Fibroblast of lung (primary cell): ENCODE results near the gene URB2. TPM values are rescaled to one million over a fixed set of nuclear protein-coding genes. Genes with fewer than 3 reads are reported as not detected.

Source experiments
- DNase-seq, 2 donors: peaks; one replicate each; pipeline versions ENCODE4 v3.0.0 to v3.0.0-alpha.2; 2010; ENCODE audit warnings: low read depth in 2 of 2
- H2AFZ ChIP-seq: 2 replicates; pipeline ENCODE4 v1.5.1; 2012; ENCODE audit warnings: low read length, control low read depth, inconsistent platforms
- H3K27ac ChIP-seq: 2 replicates; pipeline ENCODE4 v1.5.1; 2011; ENCODE audit warnings: low read length, control low read depth; ENCODE audit not compliant: insufficient read depth
- H3K27me3 ChIP-seq: 2 replicates; pipeline ENCODE4 v1.5.1; 2011; ENCODE audit warnings: mild to moderate bottlenecking, low read length; ENCODE audit not compliant: control insufficient read depth, insufficient read depth
- H3K36me3 ChIP-seq: 2 replicates; pipeline ENCODE4 v1.5.1; 2011; ENCODE audit warnings: low read length; ENCODE audit not compliant: control insufficient read depth, insufficient read depth
- H3K4me1 ChIP-seq: 2 replicates; pipeline ENCODE4 v1.5.1; 2011; ENCODE audit warnings: low read length; ENCODE audit not compliant: control insufficient read depth, insufficient read depth; ENCODE audit errors: extremely low read depth
- H3K4me2 ChIP-seq: 2 replicates; pipeline ENCODE4 v1.5.1; 2011; ENCODE audit warnings: low read length, control low read depth; ENCODE audit not compliant: insufficient read depth; ENCODE audit errors: extremely low read depth
- H3K4me3 ChIP-seq, 4 experiments: fragments of 200-600 bp in 1 of 4; sonication (generic) in 1 of 4; replicated peaks in 1 of 4; 2 replicates each; pipeline ENCODE4 v1.5.1; 2011 to 2016; ENCODE audit warnings: low read length in 4 of 4, low read depth in 3 of 4, mild to moderate bottlenecking in 3 of 4, control low read depth in 2 of 4, inconsistent platforms in 1 of 4, mixed read lengths in 1 of 4; ENCODE audit not compliant: insufficient read depth in 1 of 4; ENCODE audit errors: control extremely low read depth in 1 of 4
- H3K79me2 ChIP-seq: 2 replicates; pipeline ENCODE4 v1.5.1; 2012; ENCODE audit warnings: mild to moderate bottlenecking, low read length, inconsistent platforms; ENCODE audit not compliant: control insufficient read depth, insufficient read depth
- H3K9ac ChIP-seq: 2 replicates; pipeline ENCODE4 v1.5.1; 2011; ENCODE audit warnings: mild to moderate bottlenecking, low read length, control low read depth; ENCODE audit not compliant: insufficient read depth
- H3K9me3 ChIP-seq: 2 replicates; pipeline ENCODE4 v1.5.1; 2012; ENCODE audit warnings: low read depth, low read length; ENCODE audit not compliant: control insufficient read depth, insufficient read depth
- H4K20me1 ChIP-seq: 2 replicates; pipeline ENCODE4 v1.5.1; 2011; ENCODE audit warnings: low read length; ENCODE audit not compliant: control insufficient read depth, insufficient read depth; ENCODE audit errors: extremely low read depth
- CTCF ChIP-seq, 2 donors: IDR thresholded peaks in 1 of 2; conservative IDR thresholded peaks in 1 of 2; 1 replicate in 1 of 2; 2 replicates in 1 of 2; pipeline ENCODE4 v1.5.1; 2011 to 2012; ENCODE audit warnings: low read length in 2 of 2, control low read depth in 1 of 2, inconsistent platforms in 1 of 2, low read depth in 1 of 2, mild to moderate bottlenecking in 1 of 2
- EZH2 ChIP-seq: IDR thresholded peaks from 2 replicates; pipeline ENCODE4 v1.5.1; 2012; ENCODE audit warnings: low read length, control low read depth, mild to moderate bottlenecking; ENCODE audit errors: missing control alignments
- polyA plus RNA-seq, 2 donors: library from polyadenylated mRNA; depleted of rRNA in 1 of 2; stranded (reverse) in 1 of 2; unstranded in 1 of 2; fragments of >200 nt; gene quantifications; 2 replicates each; pipeline ENCODE4 v1.2.1, GENCODE V29; 2011 to 2012; ENCODE audit warnings: missing spikeins in 1 of 2
- total RNA-seq: library from RNA; depleted of rRNA; stranded (reverse); fragments of >200 nt; gene quantifications from 2 replicates; pipeline ENCODE4 v1.2.1, GENCODE V29; 2014

Gene URB2
- total and polyA plus RNA-seq, 2 donors (not counting 1 experiment from before 2014, with no cell fraction given) = 5.2 to 8.8 TPM

- H3K27me3 ChIP-seq = no peaks in the 10 kb centered on the region
- TF ChIP-seq CTCF (conservative IDR thresholded peaks at IDR 0.05 in 1 of 2, IDR thresholded peaks at IDR 0.05 in 1 of 2; ENCODE audit: low read depth in 1 of 2, low read length in 2 of 2) (no peak), EZH2 (no peak)
- no peak overlapping the region for H3K4me2 ChIP-seq
- no peak for DNase-seq
- H3K4me1 ChIP-seq = peaks cover 3% of the 10 kb centered on the region
- no peak overlapping the region for H3K4me3 ChIP-seq
- H2AFZ ChIP-seq = no peak overlapping the region
- no peaks in the 10 kb centered on the region for H3K9me3 ChIP-seq
- no peaks in the 10 kb centered on the region for H4K20me1 ChIP-seq
- H3K27ac ChIP-seq = no peak overlapping the region
- no peaks in the 10 kb centered on the region for H3K36me3 ChIP-seq
- no peak overlapping the region for H3K9ac ChIP-seq
- no peaks in the 10 kb centered on the region for H3K79me2 ChIP-seq
Observed at GRCh38 chr1:229582715-229583114, 43.3 kb upstream of the URB2 start.

GRCh38 chr1:229585338-229585737 is 40.7 kb upstream of the URB2 start:
- no peaks in the 10 kb centered on the region for H3K9me3 ChIP-seq
- H4K20me1 ChIP-seq = no peaks in the 10 kb centered on the region
- no peak for TF ChIP-seq CTCF (conservative IDR thresholded peaks at IDR 0.05 in 1 of 2, IDR thresholded peaks at IDR 0.05 in 1 of 2; ENCODE audit: low read depth in 1 of 2, low read length in 2 of 2)
- no peak for TF ChIP-seq EZH2
- H3K79me2 ChIP-seq = no peaks in the 10 kb centered on the region
- H3K4me1 ChIP-seq = no peaks in the 10 kb centered on the region
- DNase-seq = no peak
- no peaks in the 10 kb centered on the region for H3K27me3 ChIP-seq
- no peaks in the 10 kb centered on the region for H3K36me3 ChIP-seq
- H3K4me3 ChIP-seq = no peak overlapping the region
- no peak overlapping the region for H3K4me2 ChIP-seq
- H3K9ac ChIP-seq = no peak overlapping the region
- no peak overlapping the region for H3K27ac ChIP-seq
- no peak overlapping the region for H2AFZ ChIP-seq

GRCh38 chr1:229590119-229590518 is 35.9 kb upstream of the URB2 start:
- H3K79me2 ChIP-seq = no peaks in the 10 kb centered on the region
- no peak overlapping the region for H3K4me3 ChIP-seq
- no peak overlapping the region for H3K27ac ChIP-seq
- no peak overlapping the region for H3K4me2 ChIP-seq
- no peak overlapping the region for H2AFZ ChIP-seq
- no peak overlapping the region for H3K9ac ChIP-seq
- H4K20me1 ChIP-seq = no peaks in the 10 kb centered on the region
- H3K9me3 ChIP-seq = no peaks in the 10 kb centered on the region
- no peaks in the 10 kb centered on the region for H3K4me1 ChIP-seq
- peaks cover 10% of the 10 kb centered on the region for H3K36me3 ChIP-seq
- no peaks in the 10 kb centered on the region for H3K27me3 ChIP-seq
- no peak for DNase-seq
- no peak for TF ChIP-seq CTCF (conservative IDR thresholded peaks at IDR 0.05 in 1 of 2, IDR thresholded peaks at IDR 0.05 in 1 of 2; ENCODE audit: low read depth in 1 of 2, low read length in 2 of 2)
- TF ChIP-seq EZH2 = no peak
